Body of pancreas (tissue), 4 donors: ENCODE results near the gene DISP2.

Experiments
- POLR2A ChIP-seq, 3 donors: fragments of 450-650 bp; IDR thresholded peaks; one replicate each; pipeline ENCODE4 v1.6.1; 2016; ENCODE audit warnings: antibody characterized with exemption in 3 of 3, mild to moderate bottlenecking in 2 of 3
- TF ChIP-seq, protein P1 (sequence below), 7 experiments: fragments of 450-650 bp in 4 of 7; fragments of 200-600 bp in 3 of 7; sonication (generic) in 3 of 7; IDR thresholded peaks; one replicate each; pipeline ENCODE4 v1.5.1; 2016 to 2019; ENCODE audit warnings: antibody characterized with exemption in 7 of 7

DNA sequence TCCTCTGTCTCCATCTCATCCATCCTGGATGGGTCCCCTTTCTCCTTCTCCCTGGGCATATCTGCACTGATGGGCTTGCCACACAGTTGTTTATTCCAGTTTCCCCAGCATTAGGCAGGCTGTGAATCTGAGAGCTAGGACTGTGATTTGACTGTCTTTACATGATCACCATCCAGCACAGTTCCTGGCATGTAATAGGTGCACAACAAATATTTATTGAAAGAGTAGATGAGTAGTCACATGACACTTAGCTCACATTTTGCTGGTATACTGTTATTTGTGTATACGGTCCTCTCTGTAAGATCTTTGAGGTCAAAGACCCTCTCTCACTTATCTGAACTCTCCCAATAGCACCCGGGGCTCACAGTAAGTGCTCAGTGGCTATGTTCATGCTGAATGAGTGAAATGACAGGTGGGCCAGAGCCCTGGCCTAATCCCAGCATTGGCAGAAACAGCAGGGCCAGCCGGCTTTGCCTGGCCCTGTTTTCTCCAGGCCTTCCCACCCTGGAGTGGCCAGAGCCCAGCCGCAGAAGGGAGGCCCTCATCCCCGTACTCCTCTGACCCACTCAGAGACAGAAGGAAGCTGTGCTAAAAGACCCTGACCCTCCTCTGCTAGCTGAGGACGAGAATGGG, 66.6 kb downstream of the DISP2 start:
- TF ChIP-seq, protein P1, sequence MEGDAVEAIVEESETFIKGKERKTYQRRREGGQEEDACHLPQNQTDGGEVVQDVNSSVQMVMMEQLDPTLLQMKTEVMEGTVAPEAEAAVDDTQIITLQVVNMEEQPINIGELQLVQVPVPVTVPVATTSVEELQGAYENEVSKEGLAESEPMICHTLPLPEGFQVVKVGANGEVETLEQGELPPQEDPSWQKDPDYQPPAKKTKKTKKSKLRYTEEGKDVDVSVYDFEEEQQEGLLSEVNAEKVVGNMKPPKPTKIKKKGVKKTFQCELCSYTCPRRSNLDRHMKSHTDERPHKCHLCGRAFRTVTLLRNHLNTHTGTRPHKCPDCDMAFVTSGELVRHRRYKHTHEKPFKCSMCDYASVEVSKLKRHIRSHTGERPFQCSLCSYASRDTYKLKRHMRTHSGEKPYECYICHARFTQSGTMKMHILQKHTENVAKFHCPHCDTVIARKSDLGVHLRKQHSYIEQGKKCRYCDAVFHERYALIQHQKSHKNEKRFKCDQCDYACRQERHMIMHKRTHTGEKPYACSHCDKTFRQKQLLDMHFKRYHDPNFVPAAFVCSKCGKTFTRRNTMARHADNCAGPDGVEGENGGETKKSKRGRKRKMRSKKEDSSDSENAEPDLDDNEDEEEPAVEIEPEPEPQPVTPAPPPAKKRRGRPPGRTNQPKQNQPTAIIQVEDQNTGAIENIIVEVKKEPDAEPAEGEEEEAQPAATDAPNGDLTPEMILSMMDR (IDR thresholded peaks at IDR 0.05): no peak
- no peak for TF ChIP-seq POLR2A (IDR thresholded peaks at IDR 0.05)
